GM19193 (cell line): ENCODE data around the gene STUM.

Experiments used
- POLR2A ChIP-seq: IDR thresholded peaks from 4 replicates; pipeline ENCODE4 v1.6.1; 2011; ENCODE audit not compliant: insufficient read depth, insufficient read length; ENCODE audit errors: extremely low read depth

Gene STUM

GRCh38 chr1:226526801-226527595, 21.6 kb upstream of the STUM start:
- no peak for TF ChIP-seq POLR2A

- no peak for TF ChIP-seq POLR2A
These were observed 18.7 kb upstream of the STUM start for GRCh38 chr1:226529891-226530290.

GRCh38 chr1:226530591-226530990, 18.0 kb upstream of the STUM start:
- no peak for TF ChIP-seq POLR2A

- no peak for TF ChIP-seq POLR2A
These were observed 17.0 kb upstream of the STUM start for GRCh38 chr1:226531360-226532093.

- no peak for TF ChIP-seq POLR2A
These were observed 16.0 kb upstream of the STUM start for GRCh38 chr1:226532553-226532952.

GRCh38 chr1:226533220-226533619, 15.3 kb upstream of the STUM start:
- TF ChIP-seq POLR2A: no peak

GRCh38 chr1:226534098-226534497, 14.5 kb upstream of the STUM start:
- TF ChIP-seq POLR2A: no peak

- TF ChIP-seq POLR2A: no peak
These were observed 13.9 kb upstream of the STUM start for GRCh38 chr1:226534645-226535044.

GRCh38 chr1:226535666-226536065, 12.9 kb upstream of the STUM start:
- no peak for TF ChIP-seq POLR2A

- TF ChIP-seq POLR2A: no peak
These were observed 7.3 kb upstream of the STUM start for GRCh38 chr1:226541231-226541630.

- TF ChIP-seq POLR2A: no peak
These were observed 6.6 kb upstream of the STUM start for GRCh38 chr1:226541631-226542622.

- TF ChIP-seq POLR2A: no peak
These were observed 5.9 kb upstream of the STUM start for GRCh38 chr1:226542623-226543103.

- no peak for TF ChIP-seq POLR2A
These were observed 2.5 kb upstream of the STUM start for GRCh38 chr1:226545836-226546596.

GRCh38 chr1:226546926-226547325, 1.6 kb upstream of the STUM start:
- TF ChIP-seq POLR2A: no peak

GRCh38 chr1:226547754-226548191, 791 bp upstream of the STUM start:
- TF ChIP-seq POLR2A: no peak
